ENCODE results near the gene SND1.
"Not testable (repeated sequence)": the region's sequence is repeated elsewhere in the genome, so short reads cannot be mapped to it uniquely, and the experiment has no call there.

Gene SND1

GRCh38 chr7:127891854-127892438 lies 240.0 kb downstream of the SND1 start:
- no peak for DNase-seq (ENCODE audit: low read depth)

GRCh38 chr7:127892488-127893314 lies 240.7 kb downstream of the SND1 start:
- no peak for DNase-seq (ENCODE audit: low read depth)

- DNase-seq (ENCODE audit: low read depth) = no peak
Observed at GRCh38 chr7:127893547-127893946, 241.6 kb downstream of the SND1 start.

GRCh38 chr7:127894588-127894987 lies 242.6 kb downstream of the SND1 start:
- no peak for DNase-seq (ENCODE audit: low read depth)

GRCh38 chr7:127895360-127895759 lies 243.4 kb downstream of the SND1 start:
- DNase-seq (ENCODE audit: low read depth) = no peak

GRCh38 chr7:127895814-127896280 lies 243.9 kb downstream of the SND1 start:
- DNase-seq (ENCODE audit: low read depth) = no peak

GRCh38 chr7:127896659-127897058 lies 244.7 kb downstream of the SND1 start:
- no peak for DNase-seq (ENCODE audit: low read depth)

- DNase-seq (ENCODE audit: low read depth) = no peak
Observed at GRCh38 chr7:127897704-127898454, 245.9 kb downstream of the SND1 start.

GRCh38 chr7:127899411-127899810 lies 247.4 kb downstream of the SND1 start:
- no peak for DNase-seq (ENCODE audit: low read depth)

GRCh38 chr7:127900141-127900540 lies 248.1 kb downstream of the SND1 start:
- no peak for DNase-seq (ENCODE audit: low read depth)

- DNase-seq (ENCODE audit: low read depth) = no peak
Observed at GRCh38 chr7:127900732-127901685, 249.0 kb downstream of the SND1 start.

- DNase-seq (ENCODE audit: low read depth) = no peak
Observed at GRCh38 chr7:127901895-127902703, 250.1 kb downstream of the SND1 start.

GRCh38 chr7:127902753-127903152 lies 250.8 kb downstream of the SND1 start:
- not testable (repeated sequence) for DNase-seq (ENCODE audit: low read depth)

GRCh38 chr7:127903892-127904669 lies 252.1 kb downstream of the SND1 start:
- no peak for DNase-seq (ENCODE audit: low read depth)

GRCh38 chr7:127904670-127904985 lies 252.6 kb downstream of the SND1 start:
- no peak for DNase-seq (ENCODE audit: low read depth)

- no peak for DNase-seq (ENCODE audit: low read depth)
Observed at GRCh38 chr7:127905021-127905420, 253.0 kb downstream of the SND1 start.

GRCh38 chr7:127905491-127906330 lies 253.7 kb downstream of the SND1 start:
- DNase-seq (ENCODE audit: low read depth) = no peak

GRCh38 chr7:127907110-127908040 lies 255.4 kb downstream of the SND1 start:
- DNase-seq (ENCODE audit: low read depth) = peak; percentile 58
